ENCODE measurements around the gene IFNA2.

GRCh38 chr9:21412107-21412506 lies 26.9 kb upstream of the IFNA2 start:
- no peak for TF ChIP-seq CTCF (IDR thresholded peaks at IDR 0.05)
- no peak for TF ChIP-seq POLR2A (IDR thresholded peaks at IDR 0.05)
